Measurements from ENCODE around the gene BAZ2B. TPM values are rescaled to one million over a fixed set of nuclear protein-coding genes. Genes with fewer than 3 reads are reported as not detected.
A peak's percentile ranks its signal among the peaks of the same experiment; 100 is the strongest.
"Not testable (repeated sequence)": the region's sequence is repeated elsewhere in the genome, so short reads cannot be mapped to it uniquely, and the experiment has no call there.

The BAZ2B gene
- polyA plus RNA-seq, 1 donor, result 118 TPM

DNA sequence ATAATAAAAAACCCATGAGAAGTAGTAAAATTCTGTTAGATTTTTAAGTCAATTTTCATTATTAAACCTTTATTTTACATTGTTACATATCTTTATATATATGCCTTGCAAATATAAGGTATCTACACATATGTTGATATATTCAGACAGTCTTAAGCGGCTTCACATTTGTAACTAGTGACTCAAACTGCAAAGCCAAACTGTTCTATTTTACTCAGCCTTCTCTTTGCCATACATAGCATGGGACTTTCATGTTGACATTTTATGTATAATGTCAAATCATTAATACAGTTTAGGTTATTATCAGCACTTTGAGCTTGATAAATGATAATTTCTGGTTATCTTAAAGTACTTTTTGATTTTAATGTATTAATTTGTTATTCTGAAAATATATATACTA lies 204.9 kb downstream of the BAZ2B start:
- no peak for DNase-seq

DNA sequence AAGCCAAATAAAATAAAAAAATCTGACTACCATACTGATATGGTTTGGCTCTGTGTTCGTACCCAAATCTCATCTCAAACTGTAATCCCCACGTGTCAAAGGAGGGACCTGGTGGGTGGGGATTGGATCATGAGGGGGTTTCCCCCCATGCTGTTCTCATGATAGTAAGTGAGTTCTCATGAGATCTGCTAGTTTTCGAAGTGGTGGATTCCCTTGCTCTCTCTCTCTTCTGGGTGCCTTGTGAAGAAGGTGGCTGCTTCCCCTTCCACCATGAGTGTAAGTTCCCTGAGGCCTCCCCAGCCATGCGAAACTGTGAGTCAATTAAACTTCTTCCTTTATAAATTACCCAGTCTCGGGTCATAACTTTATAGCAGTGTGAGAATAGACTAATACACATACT lies 206.1 kb downstream of the BAZ2B start:
- DNase-seq, result no peak

DNA sequence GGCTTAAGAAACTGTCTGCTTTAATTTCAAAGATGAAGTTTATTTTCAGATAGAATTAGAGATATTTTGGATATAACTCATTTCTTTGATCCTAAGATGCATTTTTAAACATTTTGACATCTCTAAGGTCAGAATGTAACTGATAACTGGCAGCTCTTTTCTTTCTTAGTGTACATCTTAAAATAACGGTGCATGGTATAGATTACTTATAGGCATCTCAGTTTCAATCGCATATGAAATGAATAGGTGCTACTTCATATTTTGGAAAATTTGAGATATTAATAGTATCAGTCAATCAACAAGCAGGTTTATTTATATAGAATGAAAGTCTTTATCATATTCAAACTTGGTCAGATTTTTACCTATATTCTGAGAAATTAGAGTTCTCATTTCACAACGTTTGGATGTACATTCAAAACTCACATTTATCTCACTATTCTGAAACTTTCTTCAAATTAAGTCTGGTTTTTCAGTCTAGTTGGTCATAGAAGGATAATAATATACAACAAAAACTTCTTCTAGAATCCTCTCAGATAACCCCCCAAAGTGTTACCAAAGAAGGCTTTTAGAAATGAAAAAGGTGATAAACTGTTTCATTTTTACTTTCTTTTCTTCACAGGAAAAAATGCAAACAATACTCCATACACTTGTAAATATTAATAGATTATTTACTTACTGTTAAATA lies 207.1 kb downstream of the BAZ2B start:
- DNase-seq, result no peak

DNA sequence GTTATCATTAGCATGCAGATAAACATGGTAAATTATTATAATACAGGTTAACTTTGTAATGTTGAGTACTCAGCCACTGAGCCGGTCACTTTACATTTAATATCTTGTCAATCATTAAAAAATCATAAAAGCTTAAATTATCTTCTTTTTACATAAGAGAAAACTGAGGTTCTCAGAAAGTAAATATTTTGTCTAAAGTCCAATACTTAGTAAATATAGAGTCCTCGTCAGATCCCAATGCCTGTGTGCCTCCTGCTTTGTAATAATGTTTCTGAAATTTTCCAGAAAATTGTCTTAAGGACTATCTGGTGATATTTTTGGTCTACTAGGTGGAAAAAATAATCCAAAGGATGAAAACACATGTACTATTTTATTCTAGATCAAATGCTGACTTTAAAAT lies 213.6 kb downstream of the BAZ2B start:
- DNase-seq, result no peak

DNA sequence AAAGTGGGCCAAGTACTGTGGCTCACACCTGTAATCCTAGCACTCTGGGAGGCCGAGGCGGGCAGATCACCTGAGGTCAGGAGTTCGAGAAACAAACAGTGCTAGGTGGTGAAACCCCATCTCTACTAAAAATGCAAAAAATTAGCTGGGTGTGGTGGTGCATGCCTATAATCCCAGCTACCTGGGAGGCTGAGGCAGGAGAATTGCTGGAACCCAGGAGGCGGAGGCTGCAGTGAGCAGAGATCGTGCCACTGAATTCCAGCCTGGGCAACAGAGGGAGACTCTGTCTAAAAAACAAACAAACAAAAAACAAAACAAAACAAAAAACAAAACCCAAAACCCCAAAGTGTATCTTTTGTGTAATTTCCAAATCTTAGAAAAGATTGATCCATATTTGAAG lies 214.2 kb downstream of the BAZ2B start:
- not testable (repeated sequence) for DNase-seq

DNA sequence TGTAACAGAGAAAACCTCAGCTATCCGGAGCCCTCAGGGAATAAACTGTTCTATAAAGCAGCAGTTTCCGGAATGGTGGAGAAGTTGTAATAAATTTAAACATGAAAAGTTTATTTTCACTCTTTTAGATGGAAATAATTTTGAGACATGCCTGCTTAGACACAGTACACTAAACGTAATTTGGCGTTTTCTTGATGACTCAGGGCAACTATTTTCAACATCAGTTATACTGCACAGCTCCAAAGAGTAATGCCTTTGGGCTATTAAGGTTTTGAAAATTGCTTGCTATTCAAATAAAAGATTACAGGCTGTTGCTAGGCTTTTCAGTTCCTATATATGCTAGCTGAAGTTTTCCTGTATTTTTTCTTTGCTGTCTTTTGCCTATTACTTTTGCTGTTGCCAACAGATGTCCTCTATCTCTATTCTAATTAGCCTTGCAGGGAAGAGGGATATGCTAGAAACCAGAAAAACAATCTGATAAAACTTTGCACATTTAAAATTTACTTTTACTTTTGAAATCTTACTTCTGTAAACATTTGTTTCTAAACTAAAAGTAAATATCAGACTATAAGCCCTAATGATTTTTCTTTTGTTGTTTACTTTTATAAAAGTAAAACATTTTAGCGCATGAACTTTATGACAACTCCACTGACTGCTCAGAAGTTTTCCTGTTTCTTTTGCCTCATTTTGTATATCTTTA lies 216.5 kb downstream of the BAZ2B start:
- no peak for DNase-seq

DNA sequence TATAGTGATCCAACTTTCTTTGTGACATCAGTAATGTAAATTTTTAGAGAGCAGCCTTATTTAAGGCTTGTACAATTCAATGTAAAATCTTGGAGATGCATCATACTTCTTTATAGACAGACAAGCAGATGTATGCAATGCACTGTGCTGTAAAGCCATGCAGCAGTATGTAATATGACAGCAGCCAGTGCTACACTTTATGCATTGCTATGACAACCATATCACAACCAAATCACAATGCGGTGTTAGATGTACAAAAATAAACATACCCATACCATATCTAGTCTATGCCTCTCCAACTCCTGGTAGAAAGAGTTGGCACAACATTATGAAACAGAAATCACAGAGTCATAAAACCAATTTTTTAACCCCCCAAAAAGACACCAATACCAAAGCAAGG lies 219.5 kb downstream of the BAZ2B start:
- no peak for DNase-seq

DNA sequence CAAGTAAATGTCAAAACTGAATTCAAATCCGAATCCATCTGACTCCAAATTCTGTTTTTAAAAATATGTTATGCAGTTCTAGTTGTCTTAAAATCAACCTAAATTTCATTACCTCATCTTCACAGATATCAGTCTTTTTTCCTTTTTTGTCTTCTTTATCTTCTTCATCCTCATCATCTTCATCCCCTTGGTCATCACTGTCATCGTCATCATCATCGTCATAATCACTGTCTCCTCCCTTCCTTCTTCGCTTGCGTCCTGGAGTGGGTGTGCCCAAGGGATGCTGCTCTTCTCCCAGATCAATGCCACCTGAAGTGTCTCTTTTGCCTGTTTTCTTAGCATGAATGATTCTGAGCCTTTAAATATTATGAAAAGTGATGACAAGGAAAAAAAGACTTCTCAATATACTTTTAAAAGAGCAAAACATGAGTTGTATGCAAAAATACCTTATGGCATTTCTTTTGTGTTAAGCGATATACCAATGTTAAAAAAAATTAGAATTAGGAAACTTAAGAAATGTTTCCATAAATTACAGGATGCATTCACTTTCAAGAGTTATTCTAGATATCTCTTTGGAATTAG lies 233.8 kb downstream of the BAZ2B start:
- no peak for DNase-seq

DNA sequence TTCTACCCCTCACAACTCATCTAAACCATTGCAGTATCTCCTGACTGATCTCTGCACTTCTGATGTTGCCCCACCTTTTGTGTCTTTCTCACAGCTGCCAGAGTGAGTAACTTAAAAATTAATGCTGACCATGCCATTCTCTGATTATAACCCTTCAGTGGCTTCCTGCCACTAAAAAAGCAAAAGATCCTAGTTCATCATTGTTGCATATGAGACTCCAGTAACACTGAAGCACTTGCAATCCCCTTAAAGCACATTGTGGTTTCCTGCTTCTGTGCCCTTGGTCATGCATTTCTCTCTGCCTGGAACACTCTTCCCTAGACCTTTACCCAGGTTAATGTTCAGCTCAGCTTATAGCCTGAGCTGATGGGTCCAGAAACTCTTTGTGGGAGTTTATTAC lies 234.8 kb downstream of the BAZ2B start:
- DNase-seq, result no peak

DNA sequence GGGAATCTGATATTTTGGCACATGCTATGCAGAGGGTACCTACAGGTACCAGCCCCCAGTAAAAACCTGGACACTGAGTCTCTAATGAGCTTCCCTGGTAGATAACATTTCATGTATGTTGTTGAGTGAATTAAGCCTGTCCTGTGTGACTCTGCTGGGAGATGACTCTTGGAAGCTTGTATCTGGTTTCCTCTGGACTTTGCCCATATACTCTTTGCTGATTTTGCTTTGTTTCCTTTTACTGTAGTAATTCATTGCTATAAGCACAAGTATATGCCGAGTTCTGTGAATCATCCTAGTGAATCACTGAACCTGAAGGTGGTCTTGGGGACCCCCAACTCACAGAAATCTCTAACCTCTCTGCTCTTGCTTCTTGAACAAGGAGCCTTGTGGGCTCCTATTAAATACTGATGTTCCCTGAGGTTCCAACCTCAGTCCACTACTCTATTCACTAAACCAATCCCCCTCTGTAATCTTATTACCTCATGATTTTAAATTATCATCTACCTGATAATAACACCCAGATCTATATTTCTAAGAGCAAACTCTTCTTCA lies 235.6 kb downstream of the BAZ2B start:
- no peak for DNase-seq

DNA sequence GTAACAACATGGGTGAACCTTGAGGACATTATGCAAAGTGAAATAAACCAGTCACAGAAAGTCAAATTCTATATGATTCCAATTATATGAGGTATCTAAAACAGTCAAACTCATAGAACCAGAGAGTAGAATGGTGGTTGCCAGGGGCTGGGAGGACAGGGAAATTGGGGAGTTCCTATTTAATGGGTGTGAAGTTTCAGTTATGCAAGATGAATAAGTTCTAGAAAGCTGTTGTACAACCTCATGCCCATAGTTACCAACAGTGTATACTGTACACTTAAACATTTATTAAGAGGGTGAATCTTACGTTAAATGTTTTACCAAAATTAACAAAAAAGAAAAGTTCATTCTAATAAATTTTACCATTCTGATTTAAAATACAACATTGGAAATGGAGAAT lies 237.2 kb downstream of the BAZ2B start:
- no peak for DNase-seq

DNA sequence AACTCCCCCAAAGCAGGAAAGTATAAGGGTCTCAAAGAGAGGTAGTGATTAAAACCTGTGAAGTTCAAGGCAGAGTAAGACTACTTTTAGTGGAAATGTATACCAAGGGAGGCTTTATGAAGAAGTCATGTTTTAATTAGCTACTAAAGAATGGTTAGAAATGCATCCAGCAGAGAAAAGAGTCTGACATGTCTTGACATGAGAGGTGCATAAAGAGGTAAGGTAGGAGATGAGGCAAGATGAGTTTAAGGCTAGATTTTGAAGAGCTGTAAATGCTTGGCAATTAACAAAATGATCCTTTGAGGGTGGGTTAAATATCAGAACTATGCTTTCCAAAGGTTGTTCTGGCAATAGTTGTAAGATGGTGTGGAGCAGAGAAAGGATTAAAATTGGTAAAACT lies 241.1 kb downstream of the BAZ2B start:
- DNase-seq, result no peak

DNA sequence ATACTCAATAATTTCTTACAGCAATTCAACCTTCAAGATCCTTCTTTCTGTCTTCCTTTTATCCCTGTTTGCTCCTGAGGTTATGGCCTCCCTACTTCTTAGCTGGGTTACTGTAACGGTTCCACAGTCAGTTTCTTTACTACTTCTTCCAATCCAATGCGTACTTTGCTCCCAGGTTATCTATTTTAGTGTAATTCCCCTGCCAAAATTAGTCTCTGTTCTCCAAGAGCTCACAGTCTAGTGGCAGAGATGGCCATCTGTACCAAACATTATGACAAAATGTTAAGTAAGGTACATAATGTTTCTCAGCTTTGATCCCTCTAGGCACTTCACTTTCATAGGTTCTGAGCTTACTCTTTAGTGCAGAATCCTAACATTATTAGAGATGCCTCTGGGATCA lies 244.8 kb downstream of the BAZ2B start:
- no peak for DNase-seq

DNA sequence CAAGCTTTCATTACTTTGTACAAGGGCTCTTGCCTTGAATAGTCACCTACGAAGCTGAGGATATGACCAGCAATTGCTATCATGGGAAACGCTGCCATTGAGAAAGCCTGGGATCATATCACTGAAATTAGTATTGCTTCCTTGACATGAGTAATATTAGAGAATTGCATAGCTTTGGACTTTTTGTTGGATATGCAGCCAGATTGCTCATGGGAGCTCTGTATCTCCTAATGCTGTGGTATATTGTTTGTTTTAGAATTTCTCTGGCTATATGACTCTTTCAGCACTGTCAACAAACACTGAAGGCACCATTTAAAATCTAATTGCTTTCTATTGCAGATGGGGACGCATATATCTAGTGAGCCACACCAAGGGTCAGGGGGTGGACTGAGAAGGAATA lies 249.8 kb downstream of the BAZ2B start:
- no peak for DNase-seq

DNA sequence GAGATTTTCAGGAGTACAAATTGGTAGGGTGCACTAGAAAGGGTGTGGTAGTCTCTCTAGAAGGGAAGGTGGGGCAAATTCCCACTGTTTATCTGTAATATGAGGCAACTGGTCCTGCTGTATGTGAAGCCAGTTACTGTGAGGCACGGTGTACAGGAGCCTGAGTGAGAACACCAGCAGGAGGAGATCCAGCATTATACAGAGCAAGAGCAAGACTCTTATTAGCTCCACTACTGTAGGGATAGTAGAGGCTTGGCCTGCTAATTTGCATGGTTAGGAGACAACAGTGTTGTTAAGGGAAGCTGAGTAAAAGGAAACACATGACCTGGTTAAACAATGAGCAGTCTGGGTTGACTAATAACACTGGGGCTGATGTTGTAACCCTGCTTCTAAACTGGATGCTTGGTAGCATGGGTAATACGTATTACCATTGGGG lies 253.5 kb downstream of the BAZ2B start:
- DNase-seq, result peak; percentile 22

DNA sequence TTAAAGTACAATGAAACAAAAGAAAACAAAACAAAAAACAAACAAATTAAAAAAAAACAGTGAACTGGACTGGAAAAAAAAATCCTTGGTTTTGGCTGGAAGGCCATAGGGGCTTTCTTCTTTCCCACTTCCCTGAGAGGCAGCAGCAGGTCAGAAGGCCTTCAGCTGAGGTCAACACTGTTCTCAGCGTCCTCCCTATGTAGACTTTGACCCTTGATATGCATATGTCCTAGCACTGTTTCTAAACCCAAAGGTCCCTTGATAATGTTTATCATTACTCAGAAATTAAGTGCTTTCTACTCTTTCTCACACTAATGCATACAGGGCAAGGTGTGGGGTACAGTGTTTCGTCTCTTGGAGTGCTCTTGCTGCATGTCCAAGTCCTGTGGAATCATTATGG lies 254.3 kb downstream of the BAZ2B start:
- DNase-seq, result no peak

DNA sequence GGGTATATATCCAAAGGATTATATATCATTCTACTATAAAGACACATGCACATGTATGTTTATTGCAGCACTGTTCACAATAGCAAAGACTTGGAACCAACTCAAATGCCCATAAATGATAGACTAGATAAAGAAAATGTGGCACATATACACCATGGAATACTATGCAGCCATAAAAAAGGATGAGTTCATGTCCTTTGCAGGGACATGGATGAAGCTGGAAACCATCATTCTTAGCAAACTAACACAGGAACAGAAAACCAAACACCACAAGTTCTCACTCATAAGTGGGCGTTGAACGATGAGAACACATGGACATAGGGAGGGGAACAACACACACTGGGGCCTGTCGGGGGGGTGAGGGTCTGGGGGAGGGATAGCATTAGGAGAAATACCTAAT lies 254.7 kb downstream of the BAZ2B start:
- DNase-seq, result not testable (repeated sequence)

DNA sequence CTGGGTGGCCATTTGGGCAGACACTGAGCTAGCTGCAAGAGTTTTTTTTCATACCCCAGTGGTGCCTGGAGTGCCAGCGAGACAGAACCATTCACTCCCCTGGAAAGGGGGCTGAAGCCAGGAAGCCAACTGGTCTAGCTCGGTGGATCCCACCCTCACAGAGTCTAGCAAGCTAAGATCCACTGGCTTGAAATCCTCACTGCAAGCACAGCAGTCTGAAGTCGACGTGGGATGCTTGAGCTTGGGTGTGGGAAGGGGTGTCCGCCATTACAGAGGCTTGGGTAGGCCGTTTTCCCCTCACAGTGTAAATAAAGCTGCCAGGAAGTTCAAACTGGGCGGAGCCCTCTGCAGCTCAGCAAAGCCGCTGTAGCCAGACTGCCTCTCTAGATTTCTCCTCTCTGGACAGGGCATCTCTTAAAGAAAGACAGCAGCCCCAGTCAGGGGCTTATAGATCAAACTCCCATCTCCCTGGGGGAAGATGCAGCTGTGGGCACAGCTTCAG lies 260.2 kb downstream of the BAZ2B start:
- no peak for DNase-seq

DNA sequence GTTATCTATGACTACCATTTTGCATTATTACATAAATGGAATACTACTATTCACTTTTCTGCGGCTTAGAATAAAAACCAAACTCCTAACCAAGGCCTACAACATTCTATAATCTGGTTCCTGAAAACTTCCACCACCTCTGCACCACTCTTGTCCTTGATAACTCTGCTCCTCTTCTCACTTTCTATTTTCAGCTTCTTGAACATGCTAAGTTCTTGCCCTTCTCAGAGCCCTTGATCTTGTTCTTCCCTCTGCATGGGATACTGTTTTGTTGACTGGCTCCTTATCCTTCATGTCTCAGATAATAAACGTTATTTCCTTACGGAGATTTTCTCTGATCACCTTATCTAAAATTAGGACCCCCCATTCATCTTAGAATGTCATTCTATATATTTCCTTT lies 264.4 kb downstream of the BAZ2B start:
- no peak for DNase-seq

DNA sequence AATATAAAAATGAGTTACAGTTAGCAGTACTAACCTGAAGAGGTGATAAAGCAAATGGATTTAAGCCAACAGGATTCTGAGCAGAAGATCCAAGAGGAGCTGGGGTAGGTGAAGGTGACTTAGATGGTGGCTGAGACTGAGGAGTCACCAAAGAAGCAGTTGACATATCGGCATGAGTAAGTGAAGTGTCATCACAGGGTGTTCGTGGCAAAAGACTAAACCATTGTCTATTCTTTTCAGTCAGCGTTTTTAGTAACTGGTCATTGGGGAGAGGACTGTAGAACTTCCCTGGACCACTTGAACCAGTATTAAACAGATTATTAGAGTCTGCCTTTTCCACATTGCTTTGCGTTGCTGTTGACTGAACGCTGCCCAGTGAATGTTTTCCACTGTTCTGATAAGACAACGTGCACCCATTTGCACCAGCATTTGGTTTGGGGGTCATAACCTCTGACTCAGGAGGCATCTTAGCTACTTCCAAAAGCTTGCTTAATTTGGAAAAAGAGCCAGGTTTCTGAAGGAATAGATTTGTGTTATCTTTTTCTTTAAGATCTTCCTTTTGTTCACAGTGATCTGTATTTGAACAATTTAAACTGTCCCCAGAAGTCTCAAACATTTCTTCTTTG lies 266.6 kb downstream of the BAZ2B start:
- DNase-seq, result no peak

DNA sequence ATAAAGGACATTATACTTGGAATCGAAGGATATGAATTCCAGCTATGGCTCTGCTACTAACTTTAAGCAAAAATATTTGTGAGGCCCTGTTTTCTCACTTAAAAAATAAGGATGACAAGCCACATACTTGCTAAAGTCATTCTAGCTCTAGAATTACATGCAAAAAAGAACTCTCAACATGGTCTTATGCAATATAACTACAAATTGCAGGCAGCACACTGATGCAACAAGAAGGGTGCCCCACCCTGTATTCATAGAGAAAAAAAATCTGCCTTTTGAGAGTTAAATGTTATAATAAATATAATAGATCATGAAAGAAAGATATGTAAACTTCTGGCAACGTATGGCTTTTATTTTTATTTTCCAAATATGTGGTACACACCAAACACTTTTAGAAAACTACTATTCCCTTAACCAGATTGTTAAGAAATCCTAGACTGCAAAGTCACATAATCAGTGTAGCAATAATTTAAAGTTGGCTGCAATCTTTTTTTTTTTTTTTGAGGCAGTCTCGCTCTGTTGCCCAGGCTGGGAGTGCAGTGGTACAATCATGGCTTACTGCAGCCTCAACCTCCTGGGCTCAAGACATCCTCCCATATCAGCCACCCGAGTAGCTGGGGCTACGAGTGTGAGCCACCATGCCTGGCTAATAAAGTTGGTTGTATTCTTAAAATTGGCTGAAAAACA lies 289.6 kb downstream of the BAZ2B start:
- no peak for DNase-seq

DNA sequence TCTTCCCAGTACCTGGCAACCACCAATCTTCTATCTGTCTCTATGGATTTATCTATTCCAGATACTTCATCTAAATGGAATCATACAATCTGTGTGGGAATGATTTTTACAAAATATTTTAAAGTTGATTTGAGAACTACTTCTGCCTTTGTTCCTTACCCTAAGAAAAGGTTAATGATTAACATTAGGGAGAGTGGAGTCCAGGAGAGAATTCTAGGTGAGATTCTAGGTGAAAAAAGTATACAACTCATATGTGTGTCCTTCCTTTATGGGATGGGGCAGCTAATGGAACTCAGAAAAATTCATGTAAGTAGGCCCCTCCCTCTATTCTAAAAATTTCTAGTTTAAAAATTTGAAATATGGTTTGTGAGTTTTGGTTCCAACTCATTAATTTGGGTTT lies 293.9 kb downstream of the BAZ2B start:
- no peak for DNase-seq
